KOPT-K1 (cell line): ENCODE results near the gene ROS1.
"Not testable (repeated sequence)": the region's sequence is repeated elsewhere in the genome, so short reads cannot be mapped to it uniquely, and the experiment has no call there.

Source experiments
- H3K27ac ChIP-seq: fragments of 200-600 bp; sonication (generic); 2 replicates; pipeline ENCODE4 v1.5.1; 2016; ENCODE audit warnings: antibody characterized with exemption, mild to moderate bottlenecking, low read depth, low read length; ENCODE audit not compliant: poor library complexity, severe bottlenecking
- H3K36me3 ChIP-seq: fragments of 200-600 bp; sonication (generic); 2 replicates; pipeline ENCODE4 v1.5.1; 2017; ENCODE audit warnings: antibody characterized with exemption, mild to moderate bottlenecking, low read length, moderate library complexity; ENCODE audit not compliant: insufficient read depth
- H3K9me3 ChIP-seq: fragments of 200-600 bp; sonication (generic); 2 replicates; pipeline ENCODE4 v1.5.1; 2017; ENCODE audit warnings: antibody characterized with exemption, low read length, mild to moderate bottlenecking; ENCODE audit not compliant: insufficient read depth, poor library complexity, severe bottlenecking

Gene ROS1

DNA sequence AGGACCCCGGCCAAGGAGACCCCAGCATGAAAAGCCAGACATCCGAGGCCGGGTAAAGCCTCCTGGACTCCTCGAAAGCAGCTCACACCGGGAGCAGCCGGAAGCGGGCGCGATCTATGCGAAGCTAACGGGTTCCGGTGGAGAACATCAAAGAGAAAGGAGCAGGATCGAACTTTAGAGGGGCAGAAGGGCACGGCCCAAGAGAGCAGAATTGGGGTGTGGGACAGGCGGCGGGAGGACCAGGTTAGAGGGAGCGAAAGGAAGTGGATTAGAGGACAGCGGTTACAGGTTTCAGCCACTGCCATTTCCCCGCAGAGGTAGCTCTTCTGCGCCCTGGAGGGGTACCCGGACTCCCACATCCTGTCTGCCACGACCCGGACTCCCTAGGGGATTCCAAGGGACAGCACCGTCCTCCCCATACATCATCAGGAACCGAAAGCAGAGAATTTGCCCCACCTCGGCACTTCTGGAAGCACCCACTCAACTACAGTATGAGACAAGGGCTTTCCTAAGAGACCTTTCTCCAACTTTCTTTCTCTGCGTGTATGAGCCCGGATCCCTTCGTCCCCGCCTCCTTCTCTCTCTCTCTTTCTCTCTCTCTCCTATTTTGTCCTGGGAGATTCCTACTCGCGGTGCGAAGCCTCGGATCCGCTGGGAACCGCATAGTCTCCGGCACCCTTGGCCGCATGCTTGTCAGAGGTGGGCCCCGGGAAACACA lies 160.9 kb downstream of the ROS1 start:
- Histone ChIP-seq H3K36me3 (no peaks in the 10 kb centered on the region), H3K27ac (no peak overlapping the region), H3K9me3 (no peaks in the 10 kb centered on the region)

DNA sequence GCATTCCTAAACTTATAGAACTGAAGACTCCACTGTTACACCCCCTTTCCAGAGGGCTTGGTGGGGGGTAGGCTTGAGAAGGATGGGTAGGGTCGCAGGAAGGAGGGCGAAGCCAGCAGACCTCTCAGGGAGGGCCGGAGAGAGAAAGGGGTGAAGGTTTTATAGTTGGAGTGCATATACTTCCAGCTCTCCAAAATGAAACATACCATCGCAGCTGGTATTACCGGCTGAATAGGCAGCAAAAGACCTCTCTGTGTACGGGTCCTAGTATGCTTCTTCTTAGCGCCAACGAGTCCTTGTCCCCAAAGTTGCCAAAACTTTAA lies 161.4 kb downstream of the ROS1 start:
- Histone ChIP-seq H3K36me3 (no peaks in the 10 kb centered on the region), H3K9me3 (no peaks in the 10 kb centered on the region), H3K27ac (no peak overlapping the region)

DNA sequence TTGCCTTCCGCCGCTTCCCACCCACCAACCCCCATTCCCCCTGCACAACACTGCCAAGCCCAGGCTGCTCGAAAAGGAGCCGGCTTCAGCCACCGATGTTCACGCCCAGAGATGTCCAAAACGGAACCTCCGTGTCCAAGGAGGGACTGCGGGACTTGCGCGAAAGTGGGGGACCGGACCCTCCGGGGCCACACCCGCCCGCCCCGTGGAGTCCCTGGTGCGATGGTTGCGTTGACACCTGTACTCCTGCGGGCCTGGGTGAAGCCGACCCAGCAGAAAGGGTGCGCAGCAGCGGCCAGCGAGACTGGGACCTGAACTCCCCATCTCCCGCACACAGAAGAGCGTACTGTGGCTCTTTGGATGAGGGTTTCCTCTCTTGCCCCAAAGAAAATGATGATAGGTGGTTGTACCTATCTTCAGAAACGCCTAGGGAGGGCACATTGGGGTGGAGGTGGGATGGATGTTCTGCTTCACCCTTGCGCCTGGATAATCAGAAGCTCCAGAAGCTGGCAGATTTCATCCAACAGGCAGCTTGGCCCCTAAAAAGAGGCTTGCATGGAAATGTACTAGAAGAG lies 162.3 kb downstream of the ROS1 start:
- Histone ChIP-seq H3K9me3 (no peaks in the 10 kb centered on the region), H3K36me3 (no peaks in the 10 kb centered on the region), H3K27ac (no peak overlapping the region)

DNA sequence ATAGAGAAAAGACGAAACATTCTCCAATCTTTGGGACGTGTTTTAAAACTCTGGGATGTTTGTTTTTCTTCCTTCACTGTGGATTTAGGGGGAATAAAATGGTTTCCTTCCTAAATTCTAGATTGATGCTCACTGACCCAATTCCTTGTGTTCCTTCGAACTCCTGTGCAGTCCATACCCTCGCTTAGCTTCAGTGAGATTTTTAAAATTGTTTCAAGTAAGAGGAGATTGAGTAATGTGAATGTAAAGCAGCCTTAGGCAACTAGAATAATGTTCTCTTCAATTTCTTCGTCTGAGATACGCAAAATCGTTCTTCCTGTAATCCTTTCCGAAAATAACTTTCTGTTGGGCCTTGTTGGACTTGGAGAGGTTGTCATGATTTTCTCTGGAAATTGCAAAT lies 162.9 kb downstream of the ROS1 start:
- Histone ChIP-seq H3K36me3 (no peaks in the 10 kb centered on the region), H3K9me3 (no peaks in the 10 kb centered on the region), H3K27ac (no peak overlapping the region)

DNA sequence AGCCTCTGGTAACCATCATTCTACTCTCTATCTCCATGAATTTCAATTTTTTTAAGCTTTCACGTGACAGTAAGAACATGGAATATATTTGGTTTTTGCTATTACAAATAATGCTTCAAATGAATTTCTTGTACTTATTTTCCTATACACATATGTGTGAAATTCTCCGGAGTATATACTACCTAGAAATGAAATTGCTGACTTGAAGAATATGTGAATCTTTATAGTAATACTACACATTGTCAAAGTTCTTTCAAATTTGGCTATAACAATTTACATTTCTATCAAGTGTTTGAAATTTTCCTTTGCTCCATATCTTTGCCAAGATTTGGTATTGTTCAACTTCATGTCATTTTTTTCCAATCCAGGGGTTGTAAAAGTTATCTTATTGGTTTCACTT lies 172.0 kb downstream of the ROS1 start:
- no peak overlapping the region for H3K27ac ChIP-seq
- no peaks in the 10 kb centered on the region for H3K9me3 ChIP-seq
- no peaks in the 10 kb centered on the region for H3K36me3 ChIP-seq

DNA sequence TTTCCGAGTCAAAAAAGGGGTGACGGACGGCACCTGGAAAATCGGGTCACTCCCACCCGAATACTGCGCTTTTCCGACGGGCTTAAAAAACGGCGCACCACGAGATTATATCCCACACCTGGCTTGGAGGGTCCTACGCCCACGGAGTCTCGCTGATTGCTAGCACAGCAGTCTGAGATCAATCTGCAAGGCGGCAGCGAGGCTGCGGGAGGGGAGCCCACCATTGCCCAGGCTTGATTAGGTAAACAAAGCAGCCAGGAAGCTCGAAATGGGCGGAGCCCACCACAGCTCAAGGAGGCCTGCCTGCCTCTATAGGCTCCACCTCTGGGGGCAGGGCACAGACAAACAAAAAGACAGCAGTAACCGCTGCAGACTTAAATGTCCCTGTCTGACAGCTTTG lies 180.8 kb downstream of the ROS1 start:
- not testable (repeated sequence) for H3K9me3 ChIP-seq, H3K27ac ChIP-seq, H3K36me3 ChIP-seq

DNA sequence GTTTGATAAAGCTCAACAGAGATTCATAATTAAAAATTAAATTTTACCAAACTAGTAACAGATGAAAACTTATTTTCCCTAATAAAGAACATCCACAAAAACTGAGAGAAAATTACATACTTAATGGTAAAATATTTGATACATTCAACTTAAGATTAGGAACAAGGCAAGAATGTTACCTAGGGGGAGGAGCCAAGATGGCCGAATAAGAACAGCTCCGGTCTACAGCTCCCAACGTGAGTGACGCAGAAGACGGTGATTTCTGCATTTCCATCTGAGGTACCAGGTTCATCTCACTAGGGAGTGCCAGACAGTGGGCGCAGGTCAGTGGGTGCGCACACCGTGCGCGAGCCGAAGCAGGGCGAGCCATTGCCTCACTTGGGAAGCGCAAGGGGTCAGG lies 181.2 kb downstream of the ROS1 start:
- not testable (repeated sequence) for H3K9me3 ChIP-seq, H3K36me3 ChIP-seq, H3K27ac ChIP-seq
